Endothelial cell (in vitro differentiated cells): ENCODE measurements around the gene IQSEC3. TPM values are rescaled to one million over a fixed set of nuclear protein-coding genes. Genes with fewer than 3 reads are reported as not detected.

Experiments
- DNase-seq: peaks from one replicate; pipeline ENCODE4 v3.0.0; 2021; ENCODE audit warnings: low spot score
- H3K27ac Mint-ChIP-seq: one replicate; pipeline ENCODE4 v1.8.0; 2021; ENCODE audit warnings: mixed read lengths, inconsistent platforms; ENCODE audit not compliant: unreplicated experiment
- H3K27me3 Mint-ChIP-seq: one replicate; pipeline ENCODE4 v1.8.0; 2021; ENCODE audit warnings: mild to moderate bottlenecking, moderate library complexity, mixed read lengths, inconsistent platforms; ENCODE audit not compliant: unreplicated experiment
- H3K36me3 Mint-ChIP-seq: one replicate; pipeline ENCODE4 v1.8.0; 2021; ENCODE audit warnings: mild to moderate bottlenecking, low read depth, mixed read lengths, inconsistent platforms; ENCODE audit not compliant: unreplicated experiment
- H3K4me1 Mint-ChIP-seq: one replicate; pipeline ENCODE4 v1.8.0; 2021; ENCODE audit warnings: mild to moderate bottlenecking, mixed read lengths, inconsistent platforms; ENCODE audit not compliant: unreplicated experiment
- H3K4me3 Mint-ChIP-seq: one replicate; pipeline ENCODE4 v1.8.0; 2021; ENCODE audit warnings: mild to moderate bottlenecking, mixed read lengths, inconsistent platforms; ENCODE audit not compliant: unreplicated experiment
- H3K9me3 Mint-ChIP-seq: one replicate; pipeline ENCODE4 v1.8.0; 2021; ENCODE audit warnings: mixed read lengths, inconsistent platforms; ENCODE audit not compliant: unreplicated experiment
- CTCF ChIP-seq: fragments of 200-600 bp; sonication (generic); IDR thresholded peaks from one replicate; pipeline ENCODE4 v1.5.0; 2021; ENCODE audit warnings: antibody characterized with exemption; ENCODE audit not compliant: unreplicated experiment
- total RNA-seq: library from RNA; stranded (reverse); fragmentation: NEBNext Ultra II Directional; extraction: Animal tissue kit (Norgen Biotek cat#: 25700); gene quantifications from one replicate; pipeline ENCODE4 v1.2.1, GENCODE V29; 2021; ENCODE audit not compliant: unreplicated experiment

The IQSEC3 gene
- total RNA-seq, 1 donor from 2014 or later: 13.2 TPM

- Mint-ChIP-seq H3K36me3 (peaks cover 7% of the 10 kb centered on the region), H3K27me3 (peaks cover 24% of the 10 kb centered on the region), H3K9me3 (no peaks in the 10 kb centered on the region), H3K27ac (no peak overlapping the region), H3K4me3 (no peak overlapping the region), H3K4me1 (peaks cover 4% of the 10 kb centered on the region)
- DNase-seq: no peak
- no peak for TF ChIP-seq CTCF
These were observed 132.1 kb downstream of the IQSEC3 start for GRCh38 chr12:198705-199104.

GRCh38 chr12:201361-201760 is 134.8 kb downstream of the IQSEC3 start:
- Mint-ChIP-seq H3K27me3 (peaks cover 19% of the 10 kb centered on the region), H3K4me1 (no peaks in the 10 kb centered on the region), H3K9me3 (no peaks in the 10 kb centered on the region)

GRCh38 chr12:202081-202731 is 135.6 kb downstream of the IQSEC3 start:
- Mint-ChIP-seq H3K9me3 (no peaks in the 10 kb centered on the region), H3K4me1 (no peaks in the 10 kb centered on the region), H3K36me3 (peaks cover 7% of the 10 kb centered on the region), H3K4me3 (peak overlapping the region; percentile 78), H3K27me3 (peaks cover 19% of the 10 kb centered on the region), H3K27ac (no peak overlapping the region)
- no peak for DNase-seq
- no peak for TF ChIP-seq CTCF

More at GRCh38 chr12:201361-201760, 134.8 kb downstream of the IQSEC3 start:
- peaks cover 7% of the 10 kb centered on the region for H3K36me3 Mint-ChIP-seq
- no peak for TF ChIP-seq CTCF
- no peak overlapping the region for H3K4me3 Mint-ChIP-seq
- H3K27ac Mint-ChIP-seq: no peak overlapping the region
- no peak for DNase-seq

GRCh38 chr12:203074-203461 is 136.5 kb downstream of the IQSEC3 start:
- DNase-seq: no peak
- H3K36me3 Mint-ChIP-seq: peaks cover 7% of the 10 kb centered on the region
- H3K27ac Mint-ChIP-seq: no peak overlapping the region
- no peak overlapping the region for H3K4me3 Mint-ChIP-seq
- H3K9me3 Mint-ChIP-seq: no peaks in the 10 kb centered on the region
- peaks cover 19% of the 10 kb centered on the region for H3K27me3 Mint-ChIP-seq
- H3K4me1 Mint-ChIP-seq: no peaks in the 10 kb centered on the region
- TF ChIP-seq CTCF: no peak

GRCh38 chr12:203462-204260 is 137.1 kb downstream of the IQSEC3 start:
- peak; percentile 63 for DNase-seq
- TF ChIP-seq CTCF: no peak
- Mint-ChIP-seq H3K9me3 (no peaks in the 10 kb centered on the region), H3K4me1 (no peaks in the 10 kb centered on the region), H3K36me3 (peaks cover 7% of the 10 kb centered on the region), H3K27ac (no peak overlapping the region), H3K27me3 (peaks cover 19% of the 10 kb centered on the region), H3K4me3 (peak overlapping the region; percentile 42)
